ENCODE results near the gene TBC1D5. TPM values are rescaled to one million over a fixed set of nuclear protein-coding genes. Genes with fewer than 3 reads are reported as not detected.

The TBC1D5 gene
- total RNA-seq, 2 donors from 2014 or later: 68.8 to 77.7 TPM

GRCh38 chr3:17577796-17578520 is 164.5 kb downstream of the TBC1D5 start:
- no peak for TF ChIP-seq CTCF (conservative IDR thresholded peaks at IDR 0.05)
- no peaks in the 10 kb centered on the region for H3K27me3 Mint-ChIP-seq (ENCODE audit: insufficient read depth)
- H3K27ac Mint-ChIP-seq: no peak overlapping the region
- 93 to 100% methylated on average over 2 to 4 of the region's 4 CpGs for WGBS, 2 experiments (ENCODE audit: insufficient coverage in 1 of 2, insufficient read length in 1 of 2)
- H3K4me1 Mint-ChIP-seq: peaks cover 7% of the 10 kb centered on the region
- Histone ChIP-seq H3K36me3 (ENCODE audit: control insufficient read depth, insufficient read depth, low read length) (no peaks in the 10 kb centered on the region), H3K4me3 (ENCODE audit: low read length) (no peak overlapping the region), H3K27me3 (ENCODE audit: control insufficient read depth, insufficient read depth, low read length, poor library complexity, severe bottlenecking) (no peaks in the 10 kb centered on the region), H3K4me1 (ENCODE audit: control insufficient read depth, insufficient read depth, low read length) (no peaks in the 10 kb centered on the region), H3K9ac (ENCODE audit: extremely low read depth, low read length, poor library complexity, severe bottlenecking) (no peak overlapping the region), H3K9me3 (ENCODE audit: control insufficient read depth, low read length) (no peaks in the 10 kb centered on the region), H3K27ac (ENCODE audit: low read depth, low read length) (no peak overlapping the region)
- H3K4me3 Mint-ChIP-seq: no peak overlapping the region
- H3K36me3 Mint-ChIP-seq (ENCODE audit: low read depth): no peaks in the 10 kb centered on the region
- no peak for DNase-seq
- H3K9me3 Mint-ChIP-seq: no peaks in the 10 kb centered on the region

- Histone ChIP-seq H3K27me3 (ENCODE audit: control insufficient read depth, insufficient read depth, low read length, poor library complexity, severe bottlenecking) (no peaks in the 10 kb centered on the region), H3K9me3 (ENCODE audit: control insufficient read depth, low read length) (no peaks in the 10 kb centered on the region), H3K27ac (ENCODE audit: low read depth, low read length) (no peak overlapping the region), H3K4me1 (ENCODE audit: control insufficient read depth, insufficient read depth, low read length) (no peaks in the 10 kb centered on the region), H3K9ac (ENCODE audit: extremely low read depth, low read length, poor library complexity, severe bottlenecking) (no peak overlapping the region), H3K36me3 (ENCODE audit: control insufficient read depth, insufficient read depth, low read length) (no peaks in the 10 kb centered on the region), H3K4me3 (ENCODE audit: low read length) (no peak overlapping the region)
- TF ChIP-seq CTCF (conservative IDR thresholded peaks at IDR 0.05): no peak
- DNase-seq: no peak
- H3K27ac Mint-ChIP-seq: no peak overlapping the region
- H3K36me3 Mint-ChIP-seq (ENCODE audit: low read depth): peaks cover 1% of the 10 kb centered on the region
- no peaks in the 10 kb centered on the region for H3K9me3 Mint-ChIP-seq
- no peak overlapping the region for H3K4me3 Mint-ChIP-seq
- H3K4me1 Mint-ChIP-seq: no peaks in the 10 kb centered on the region
- WGBS, 2 experiments (ENCODE audit: insufficient coverage in 1 of 2, insufficient read length in 1 of 2): 83 to 89% methylated on average over 1 of the region's 1 CpG
- H3K27me3 Mint-ChIP-seq (ENCODE audit: insufficient read depth): no peaks in the 10 kb centered on the region
These were observed 169.0 kb downstream of the TBC1D5 start for GRCh38 chr3:17573396-17573795.

GRCh38 chr3:17571686-17572085 is 170.7 kb downstream of the TBC1D5 start:
- peaks cover 1% of the 10 kb centered on the region for H3K36me3 Mint-ChIP-seq (ENCODE audit: low read depth)
- Histone ChIP-seq H3K27ac (ENCODE audit: low read depth, low read length) (no peak overlapping the region), H3K9me3 (ENCODE audit: control insufficient read depth, low read length) (no peaks in the 10 kb centered on the region), H3K4me1 (ENCODE audit: control insufficient read depth, insufficient read depth, low read length) (no peaks in the 10 kb centered on the region), H3K9ac (ENCODE audit: extremely low read depth, low read length, poor library complexity, severe bottlenecking) (no peak overlapping the region), H3K27me3 (ENCODE audit: control insufficient read depth, insufficient read depth, low read length, poor library complexity, severe bottlenecking) (no peaks in the 10 kb centered on the region), H3K4me3 (ENCODE audit: low read length) (no peak overlapping the region), H3K36me3 (ENCODE audit: control insufficient read depth, insufficient read depth, low read length) (no peaks in the 10 kb centered on the region)
- peaks cover 3% of the 10 kb centered on the region for H3K4me1 Mint-ChIP-seq
- no peaks in the 10 kb centered on the region for H3K9me3 Mint-ChIP-seq
- TF ChIP-seq CTCF (conservative IDR thresholded peaks at IDR 0.05): no peak
- WGBS, 2 experiments (ENCODE audit: insufficient coverage in 1 of 2, insufficient read length in 1 of 2): 73 to 96% methylated on average over 1 of the region's 1 CpG
- H3K27me3 Mint-ChIP-seq (ENCODE audit: insufficient read depth): no peaks in the 10 kb centered on the region
- H3K27ac Mint-ChIP-seq: no peak overlapping the region
- no peak overlapping the region for H3K4me3 Mint-ChIP-seq
- no peak for DNase-seq
